ENCODE data around the gene TDRKH.
"Not testable (repeated sequence)": the region's sequence is repeated elsewhere in the genome, so short reads cannot be mapped to it uniquely, and the experiment has no call there.

TDRKH gene

GRCh38 chr1:151760597-151761385 is 29.5 kb downstream of the TDRKH start:
- no peak for DNase-seq

DNA sequence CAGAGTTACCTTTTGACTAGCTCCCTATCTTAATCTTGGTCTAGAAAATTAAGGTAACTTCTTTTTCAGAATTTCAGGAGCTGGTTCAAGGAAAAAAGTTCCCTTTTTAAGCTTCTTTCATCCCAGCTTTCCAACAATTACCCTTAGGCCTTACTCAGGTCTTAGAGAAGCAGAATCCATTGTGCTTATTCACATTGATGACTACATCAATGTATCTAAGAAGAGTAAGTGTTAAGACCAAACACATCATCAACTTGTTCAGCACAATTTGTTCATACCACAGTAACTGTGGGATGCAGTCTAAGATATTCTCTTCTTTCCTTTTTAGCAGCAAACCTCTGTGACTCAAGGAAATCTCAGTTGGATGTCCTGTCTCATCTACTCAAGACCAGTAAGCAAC is 31.1 kb downstream of the TDRKH start:
- no peak for DNase-seq

- DNase-seq = no peak
These were observed 34.0 kb downstream of the TDRKH start for GRCh38 chr1:151756291-151756690.

- DNase-seq = no peak
These were observed 48.8 kb downstream of the TDRKH start for GRCh38 chr1:151741516-151741915.

GRCh38 chr1:151739590-151740355 is 50.5 kb downstream of the TDRKH start:
- no peak for DNase-seq

- DNase-seq = no peak
These were observed 52.8 kb downstream of the TDRKH start for GRCh38 chr1:151737479-151737878.

GRCh38 chr1:151737026-151737425 is 53.3 kb downstream of the TDRKH start:
- no peak for DNase-seq

GRCh38 chr1:151733995-151734394 is 56.3 kb downstream of the TDRKH start:
- DNase-seq = not testable (repeated sequence)

GRCh38 chr1:151733126-151733525 is 57.2 kb downstream of the TDRKH start:
- no peak for DNase-seq

DNA sequence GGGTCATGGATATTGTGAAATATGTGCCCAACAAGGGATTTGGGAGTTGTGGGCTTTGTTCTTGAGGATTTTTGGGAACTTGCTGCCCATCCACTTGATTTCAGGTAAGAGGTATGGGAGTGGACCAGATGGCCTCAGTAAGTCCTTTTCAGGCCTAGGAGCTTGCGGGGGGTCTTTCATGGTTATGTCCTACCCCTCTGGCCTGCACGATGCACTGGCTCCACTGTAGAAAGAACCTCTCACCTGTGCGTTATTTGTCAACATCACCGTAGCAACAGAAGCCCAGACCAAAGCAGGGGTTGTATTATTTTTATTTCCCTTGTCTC is 60.4 kb downstream of the TDRKH start:
- no peak for DNase-seq

GRCh38 chr1:151729157-151729965 is 60.9 kb downstream of the TDRKH start:
- no peak for DNase-seq

GRCh38 chr1:151728151-151729054 is 61.9 kb downstream of the TDRKH start:
- no peak for DNase-seq

DNA sequence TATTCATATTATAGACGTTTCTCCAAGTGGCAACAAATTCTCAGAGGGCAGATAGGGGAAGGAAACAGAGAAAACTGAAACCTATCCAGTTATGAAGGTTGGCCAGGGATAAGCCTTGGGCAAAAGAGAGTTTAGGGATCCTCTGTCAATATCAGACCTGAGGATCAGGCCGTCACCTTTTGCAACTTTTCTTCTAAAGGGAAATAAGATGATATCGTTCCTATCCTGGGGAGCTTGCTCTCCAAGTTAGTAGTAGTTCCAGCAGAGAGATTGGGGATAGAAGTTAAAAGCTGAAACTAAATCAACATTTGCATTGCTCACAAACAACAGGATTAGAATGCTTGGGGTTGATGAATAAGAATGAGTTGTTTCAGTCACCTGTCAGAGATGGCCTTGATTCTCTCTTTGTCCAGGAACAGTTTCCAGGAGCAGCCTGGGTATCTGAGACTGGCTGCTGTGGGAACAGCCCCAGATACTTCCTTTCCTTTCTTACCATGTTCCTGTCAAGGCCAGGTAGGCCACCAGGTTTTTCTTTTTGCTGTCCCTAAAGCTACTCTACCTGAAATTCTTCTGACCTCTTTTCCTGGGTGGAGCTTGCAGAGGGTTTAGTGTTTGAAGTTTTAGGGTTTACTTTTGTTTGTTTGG is 66.5 kb downstream of the TDRKH start:
- DNase-seq = no peak

Measured in CD4-positive, alpha-beta T cell treated with Interleukin-6 for 4 hours (primary cell).